ENCODE results near the gene SMARCAL1. TPM values are rescaled to one million over a fixed set of nuclear protein-coding genes. Genes with fewer than 3 reads are reported as not detected.

Gene SMARCAL1
- total RNA-seq, 1 donor, result 21.7 TPM

DNA sequence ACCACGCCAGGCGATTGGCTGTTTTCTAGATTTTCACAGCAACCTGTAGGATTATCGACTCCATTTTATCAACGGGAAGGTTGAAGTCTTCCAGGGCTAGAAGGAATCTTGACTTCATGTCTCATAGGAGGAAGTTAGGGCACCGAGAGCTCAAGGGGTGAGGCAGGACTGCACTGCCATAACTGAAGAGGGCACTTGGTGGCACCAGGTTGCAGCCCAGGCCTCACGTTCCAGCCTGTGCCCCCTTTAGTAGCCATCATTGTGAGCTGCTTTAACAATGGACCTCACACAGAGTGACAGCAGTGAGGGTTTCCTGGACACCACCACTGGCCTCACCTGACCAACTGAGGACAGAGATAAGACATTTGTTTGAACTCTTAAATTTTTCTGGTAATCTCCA is 63.5 kb downstream of the SMARCAL1 start:
- Histone ChIP-seq H3K4me3 (ENCODE audit: insufficient read depth, low read length) (no peak overlapping the region), H2AFZ (ENCODE audit: low read length) (no peak overlapping the region), H3K79me2 (ENCODE audit: insufficient read depth, low read length) (no peaks in the 10 kb centered on the region), H3K27ac (ENCODE audit: low read depth, low read length) (no peak overlapping the region), H4K20me1 (ENCODE audit: insufficient read depth, low read length) (no peaks in the 10 kb centered on the region), H3K4me1 (ENCODE audit: insufficient read depth, low read length) (peaks cover 16% of the 10 kb centered on the region), H3K27me3 (ENCODE audit: insufficient read depth, low read length) (no peaks in the 10 kb centered on the region), H3K9me3 (ENCODE audit: low read depth, low read length) (no peaks in the 10 kb centered on the region), H3K4me2 (ENCODE audit: insufficient read depth, low read length) (no peak overlapping the region), H3K36me3 (ENCODE audit: insufficient read depth, low read length) (peaks cover 13% of the 10 kb centered on the region)
- DNase-seq (ENCODE audit: insufficient read length, low spot score, missing footprints), result no peak
- TF ChIP-seq CTCF (IDR thresholded peaks at IDR 0.05; ENCODE audit: extremely low read depth, low read depth, low read length), result no peak

GRCh38 chr2:216477283-216478035 is 65.2 kb downstream of the SMARCAL1 start:
- H3K4me2 ChIP-seq (ENCODE audit: insufficient read depth, low read length), result no peak overlapping the region
- no peak for DNase-seq (ENCODE audit: insufficient read length, low spot score, missing footprints)
- no peaks in the 10 kb centered on the region for H3K79me2 ChIP-seq (ENCODE audit: insufficient read depth, low read length)

DNA sequence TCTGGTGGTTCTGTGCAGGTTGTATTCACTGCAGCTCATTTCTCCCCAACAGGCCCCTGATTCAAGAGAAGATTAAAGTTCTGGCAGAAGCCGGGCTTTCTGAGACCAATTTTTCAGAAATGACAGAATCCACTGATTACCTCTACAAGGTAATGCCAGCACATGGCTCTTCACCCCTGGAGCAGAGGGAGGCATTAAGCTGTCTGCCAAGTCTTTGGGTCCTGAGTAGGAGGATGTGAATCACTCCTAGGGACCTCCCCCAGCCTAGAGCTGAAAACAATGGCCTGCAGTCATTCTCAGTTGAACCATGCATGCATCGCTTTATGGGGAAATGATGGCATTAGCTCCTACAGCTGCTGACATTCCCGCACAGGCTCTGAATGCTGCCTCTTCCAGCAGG is 65.9 kb downstream of the SMARCAL1 start:
- Histone ChIP-seq H4K20me1 (ENCODE audit: insufficient read depth, low read length) (no peaks in the 10 kb centered on the region), H3K4me2 (ENCODE audit: insufficient read depth, low read length) (no peak overlapping the region), H3K4me3 (ENCODE audit: insufficient read depth, low read length) (no peak overlapping the region), H3K79me2 (ENCODE audit: insufficient read depth, low read length) (no peaks in the 10 kb centered on the region), H3K27me3 (ENCODE audit: insufficient read depth, low read length) (no peaks in the 10 kb centered on the region), H3K4me1 (ENCODE audit: insufficient read depth, low read length) (peaks cover 16% of the 10 kb centered on the region), H3K9me3 (ENCODE audit: low read depth, low read length) (no peaks in the 10 kb centered on the region), H2AFZ (ENCODE audit: low read length) (no peak overlapping the region), H3K36me3 (ENCODE audit: insufficient read depth, low read length) (peaks cover 15% of the 10 kb centered on the region), H3K27ac (ENCODE audit: low read depth, low read length) (no peak overlapping the region)
- DNase-seq (ENCODE audit: insufficient read length, low spot score, missing footprints), result peak; percentile 90
- TF ChIP-seq CTCF (IDR thresholded peaks at IDR 0.05; ENCODE audit: extremely low read depth, low read depth, low read length), result no peak

More at GRCh38 chr2:216477283-216478035, 65.2 kb downstream of the SMARCAL1 start:
- no peak for TF ChIP-seq CTCF (IDR thresholded peaks at IDR 0.05; ENCODE audit: extremely low read depth, low read depth, low read length)
- peaks cover 16% of the 10 kb centered on the region for H3K4me1 ChIP-seq (ENCODE audit: insufficient read depth, low read length)
- H3K27ac ChIP-seq (ENCODE audit: low read depth, low read length), result no peak overlapping the region
- H2AFZ ChIP-seq (ENCODE audit: low read length), result no peak overlapping the region
- no peaks in the 10 kb centered on the region for H3K9me3 ChIP-seq (ENCODE audit: low read depth, low read length)
- no peak overlapping the region for H3K4me3 ChIP-seq (ENCODE audit: insufficient read depth, low read length)
- no peaks in the 10 kb centered on the region for H4K20me1 ChIP-seq (ENCODE audit: insufficient read depth, low read length)
- H3K36me3 ChIP-seq (ENCODE audit: insufficient read depth, low read length), result peaks cover 8% of the 10 kb centered on the region
- H3K27me3 ChIP-seq (ENCODE audit: insufficient read depth, low read length), result no peaks in the 10 kb centered on the region

DNA sequence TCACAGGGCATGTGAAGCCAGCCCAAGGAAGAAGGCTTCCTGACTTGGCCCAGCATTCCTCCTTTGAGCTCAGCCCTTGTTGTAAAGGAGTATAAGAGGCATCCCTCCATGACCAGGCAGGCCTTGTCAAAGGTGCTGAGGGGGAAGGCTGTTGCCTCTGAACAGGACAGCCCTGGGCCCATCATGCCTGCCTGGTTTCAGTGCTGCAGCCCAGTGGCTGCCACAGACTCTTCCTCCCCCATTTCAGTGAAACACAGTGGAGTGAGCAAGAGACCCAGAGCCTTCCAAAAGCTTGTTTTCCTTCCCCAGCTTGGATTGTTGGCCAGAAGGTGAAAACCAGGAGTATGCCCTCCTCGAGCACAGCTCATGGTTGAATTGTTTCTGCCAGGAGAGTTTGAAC is 66.5 kb downstream of the SMARCAL1 start:
- H2AFZ ChIP-seq (ENCODE audit: low read length), result no peak overlapping the region
- peaks cover 21% of the 10 kb centered on the region for H3K36me3 ChIP-seq (ENCODE audit: insufficient read depth, low read length)
- H3K79me2 ChIP-seq (ENCODE audit: insufficient read depth, low read length), result no peaks in the 10 kb centered on the region
- H3K4me2 ChIP-seq (ENCODE audit: insufficient read depth, low read length), result no peak overlapping the region
- no peaks in the 10 kb centered on the region for H4K20me1 ChIP-seq (ENCODE audit: insufficient read depth, low read length)
- no peaks in the 10 kb centered on the region for H3K27me3 ChIP-seq (ENCODE audit: insufficient read depth, low read length)
- H3K4me3 ChIP-seq (ENCODE audit: insufficient read depth, low read length), result no peak overlapping the region
- H3K27ac ChIP-seq (ENCODE audit: low read depth, low read length), result no peak overlapping the region
- TF ChIP-seq CTCF (IDR thresholded peaks at IDR 0.05; ENCODE audit: extremely low read depth, low read depth, low read length), result no peak
- no peaks in the 10 kb centered on the region for H3K9me3 ChIP-seq (ENCODE audit: low read depth, low read length)
- DNase-seq (ENCODE audit: insufficient read length, low spot score, missing footprints), result no peak
- peaks cover 16% of the 10 kb centered on the region for H3K4me1 ChIP-seq (ENCODE audit: insufficient read depth, low read length)
